Stimulated activated CD8-positive, alpha-beta memory T cell treated with anti-CD3 and anti-CD28 coated beads, Interleukin-12 subunit alpha, Interleukin-12 subunit beta, amount 100 ng/mL, for 1 hour (primary cell): ENCODE results near the gene ANKRD37.
"Not testable (repeated sequence)": the region's sequence is repeated elsewhere in the genome, so short reads cannot be mapped to it uniquely, and the experiment has no call there.

Experiments
- DNase-seq: peaks from one replicate; pipeline ENCODE4 v3.0.0-alpha.2; 2020; ENCODE audit warnings: low read depth

Gene ANKRD37

GRCh38 chr4:185396724-185397385, at the start of gene ANKRD37:
ANKRD37 (plus strand) TSS chr4:185396841; CDS start chr4:185396924, 83 bp downstream.
- DNase-seq, result no peak

GRCh38 chr4:185346975-185347601, 49.6 kb upstream of the ANKRD37 start:
- DNase-seq, result no peak

- no peak for DNase-seq
Measured at GRCh38 chr4:185351691-185352090, 45.0 kb upstream of the ANKRD37 start.

GRCh38 chr4:185352202-185352601, 44.4 kb upstream of the ANKRD37 start:
- no peak for DNase-seq

- no peak for DNase-seq
Measured at GRCh38 chr4:185352741-185353140, 43.9 kb upstream of the ANKRD37 start.

GRCh38 chr4:185357211-185357610, 39.4 kb upstream of the ANKRD37 start:
- no peak for DNase-seq

- no peak for DNase-seq
Measured at GRCh38 chr4:185357733-185358440, 38.8 kb upstream of the ANKRD37 start.

GRCh38 chr4:185358514-185358913, 38.1 kb upstream of the ANKRD37 start:
- DNase-seq, result no peak

GRCh38 chr4:185358959-185359358, 37.7 kb upstream of the ANKRD37 start:
- DNase-seq, result no peak

GRCh38 chr4:185359767-185360446, 36.7 kb upstream of the ANKRD37 start:
- no peak for DNase-seq

GRCh38 chr4:185361872-185362271, 34.8 kb upstream of the ANKRD37 start:
- DNase-seq, result no peak

- not testable (repeated sequence) for DNase-seq
Measured at GRCh38 chr4:185362570-185362969, 34.1 kb upstream of the ANKRD37 start.

- no peak for DNase-seq
Measured at GRCh38 chr4:185363251-185363650, 33.4 kb upstream of the ANKRD37 start.

- DNase-seq, result no peak
Measured at GRCh38 chr4:185364886-185365285, 31.8 kb upstream of the ANKRD37 start.

GRCh38 chr4:185369731-185370130, 26.9 kb upstream of the ANKRD37 start:
- no peak for DNase-seq

- no peak for DNase-seq
Measured at GRCh38 chr4:185370268-185370949, 26.2 kb upstream of the ANKRD37 start.

GRCh38 chr4:185371702-185372101, 24.9 kb upstream of the ANKRD37 start:
- DNase-seq, result no peak

- no peak for DNase-seq
Measured at GRCh38 chr4:185374027-185374426, 22.6 kb upstream of the ANKRD37 start.

- DNase-seq, result no peak
Measured at GRCh38 chr4:185374573-185374972, 22.1 kb upstream of the ANKRD37 start.

GRCh38 chr4:185378264-185378663, 18.4 kb upstream of the ANKRD37 start:
- no peak for DNase-seq

- no peak for DNase-seq
Measured at GRCh38 chr4:185379326-185380295, 17.0 kb upstream of the ANKRD37 start.
